HEK293 (cell line): Measurements from ENCODE around the gene COA1.

Experiments used
- FEZF1 ChIP-seq: fragments of 450-650 bp; formaldehyde crosslinking; IDR thresholded peaks from 2 replicates; pipeline ENCODE4 v1.5.1; 2016; ENCODE audit warnings: missing biosample characterization, missing genetic modification characterization
- YY1 ChIP-seq: fragments of 450-650 bp; formaldehyde crosslinking; IDR thresholded peaks from 2 replicates; pipeline ENCODE4 v1.5.1; 2018; ENCODE audit warnings: missing biosample characterization, missing genetic modification characterization
- ZFP41 ChIP-seq: fragments of 450-650 bp; formaldehyde crosslinking; IDR thresholded peaks from 2 replicates; pipeline ENCODE4 v1.5.1; 2016; ENCODE audit warnings: missing biosample characterization, missing genetic modification characterization, borderline replicate concordance
- ZFP69B ChIP-seq: fragments of 450-650 bp; formaldehyde crosslinking; IDR thresholded peaks from 2 replicates; pipeline ENCODE4 v1.5.1; 2016; ENCODE audit warnings: missing biosample characterization, missing genetic modification characterization
- ZNF114 ChIP-seq: fragments of 450-650 bp; formaldehyde crosslinking; IDR thresholded peaks from 2 replicates; pipeline ENCODE4 v1.5.0; 2017; ENCODE audit warnings: missing biosample characterization, missing genetic modification characterization
- ZNF510 ChIP-seq: fragments of 450-650 bp; formaldehyde crosslinking; IDR thresholded peaks from 2 replicates; pipeline ENCODE4 v1.5.1; 2018; ENCODE audit warnings: mild to moderate bottlenecking, missing genetic modification characterization, missing biosample characterization; ENCODE audit not compliant: insufficient replicate concordance
- ZNF624 ChIP-seq: fragments of 450-650 bp; formaldehyde crosslinking; IDR thresholded peaks from 2 replicates; pipeline ENCODE4 v1.5.1; 2017; ENCODE audit warnings: missing biosample characterization, missing genetic modification characterization
- ZNF707 ChIP-seq: fragments of 450-650 bp; formaldehyde crosslinking; IDR thresholded peaks from 2 replicates; pipeline ENCODE4 v1.5.1; 2016; ENCODE audit warnings: missing biosample characterization, missing genetic modification characterization
- ZNF785 ChIP-seq: fragments of 450-650 bp; formaldehyde crosslinking; IDR thresholded peaks from 2 replicates; pipeline ENCODE4 v1.5.1; 2016; ENCODE audit warnings: missing biosample characterization, missing genetic modification characterization
- TF ChIP-seq, protein P1 (sequence below): fragments of 450-650 bp; formaldehyde crosslinking; IDR thresholded peaks from 2 replicates; pipeline ENCODE4 v1.5.1; 2016; ENCODE audit warnings: missing biosample characterization, missing genetic modification characterization, low read depth
- TF ChIP-seq, protein P2 (sequence below): fragments of 450-650 bp; formaldehyde crosslinking; IDR thresholded peaks from 2 replicates; pipeline ENCODE4 v1.5.1; 2016; ENCODE audit warnings: missing biosample characterization, missing genetic modification characterization
- TF ChIP-seq, protein P3 (sequence below): fragments of 450-650 bp; formaldehyde crosslinking; IDR thresholded peaks from 2 replicates; pipeline ENCODE4 v1.5.1; 2016; ENCODE audit warnings: missing biosample characterization, missing genetic modification characterization
- TF ChIP-seq, protein P4 (sequence below): fragments of 450-650 bp; formaldehyde crosslinking; IDR thresholded peaks from 2 replicates; pipeline ENCODE4 v1.5.1; 2016; ENCODE audit warnings: missing biosample characterization, missing genetic modification characterization

DNA sequence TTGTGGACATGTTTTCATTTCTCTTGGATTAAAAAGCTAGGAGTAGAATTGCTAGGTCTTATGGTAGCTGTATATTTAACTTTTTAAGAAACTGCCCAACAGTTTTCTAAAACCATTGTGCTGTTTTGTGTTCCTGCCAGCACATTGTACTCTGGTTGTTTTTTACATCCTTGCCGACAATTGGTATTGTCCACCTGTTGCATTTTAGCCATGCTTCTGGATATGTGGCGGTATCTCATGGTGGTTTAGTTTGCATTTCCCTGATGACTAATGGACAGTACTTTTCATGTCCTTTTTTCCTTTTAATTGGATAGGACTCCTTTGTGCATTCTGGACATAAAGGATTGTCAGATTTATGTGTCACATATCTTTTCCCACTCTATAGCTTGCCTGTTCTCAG lies 100.9 kb downstream of the COA1 start:
- TF ChIP-seq ZNF707 (tag by site-specific recombination) (no peak), ZNF624 (tag by site-specific recombination) (no peak), ZFP69B (no peak), ZNF785 (tag by site-specific recombination) (no peak), FEZF1 (tag by site-specific recombination) (no peak), ZNF114 (no peak), ZFP41 (tag by site-specific recombination) (no peak), ZNF510 (no peak), YY1 (tag by site-specific recombination) (no peak)
- TF ChIP-seq, protein P1, sequence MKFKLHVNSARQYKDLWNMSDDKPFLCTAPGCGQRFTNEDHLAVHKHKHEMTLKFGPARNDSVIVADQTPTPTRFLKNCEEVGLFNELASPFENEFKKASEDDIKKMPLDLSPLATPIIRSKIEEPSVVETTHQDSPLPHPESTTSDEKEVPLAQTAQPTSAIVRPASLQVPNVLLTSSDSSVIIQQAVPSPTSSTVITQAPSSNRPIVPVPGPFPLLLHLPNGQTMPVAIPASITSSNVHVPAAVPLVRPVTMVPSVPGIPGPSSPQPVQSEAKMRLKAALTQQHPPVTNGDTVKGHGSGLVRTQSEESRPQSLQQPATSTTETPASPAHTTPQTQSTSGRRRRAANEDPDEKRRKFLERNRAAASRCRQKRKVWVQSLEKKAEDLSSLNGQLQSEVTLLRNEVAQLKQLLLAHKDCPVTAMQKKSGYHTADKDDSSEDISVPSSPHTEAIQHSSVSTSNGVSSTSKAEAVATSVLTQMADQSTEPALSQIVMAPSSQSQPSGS: no peak
- TF ChIP-seq, protein P2, sequence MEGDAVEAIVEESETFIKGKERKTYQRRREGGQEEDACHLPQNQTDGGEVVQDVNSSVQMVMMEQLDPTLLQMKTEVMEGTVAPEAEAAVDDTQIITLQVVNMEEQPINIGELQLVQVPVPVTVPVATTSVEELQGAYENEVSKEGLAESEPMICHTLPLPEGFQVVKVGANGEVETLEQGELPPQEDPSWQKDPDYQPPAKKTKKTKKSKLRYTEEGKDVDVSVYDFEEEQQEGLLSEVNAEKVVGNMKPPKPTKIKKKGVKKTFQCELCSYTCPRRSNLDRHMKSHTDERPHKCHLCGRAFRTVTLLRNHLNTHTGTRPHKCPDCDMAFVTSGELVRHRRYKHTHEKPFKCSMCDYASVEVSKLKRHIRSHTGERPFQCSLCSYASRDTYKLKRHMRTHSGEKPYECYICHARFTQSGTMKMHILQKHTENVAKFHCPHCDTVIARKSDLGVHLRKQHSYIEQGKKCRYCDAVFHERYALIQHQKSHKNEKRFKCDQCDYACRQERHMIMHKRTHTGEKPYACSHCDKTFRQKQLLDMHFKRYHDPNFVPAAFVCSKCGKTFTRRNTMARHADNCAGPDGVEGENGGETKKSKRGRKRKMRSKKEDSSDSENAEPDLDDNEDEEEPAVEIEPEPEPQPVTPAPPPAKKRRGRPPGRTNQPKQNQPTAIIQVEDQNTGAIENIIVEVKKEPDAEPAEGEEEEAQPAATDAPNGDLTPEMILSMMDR (tag by site-specific recombination): no peak
- TF ChIP-seq, protein P3, sequence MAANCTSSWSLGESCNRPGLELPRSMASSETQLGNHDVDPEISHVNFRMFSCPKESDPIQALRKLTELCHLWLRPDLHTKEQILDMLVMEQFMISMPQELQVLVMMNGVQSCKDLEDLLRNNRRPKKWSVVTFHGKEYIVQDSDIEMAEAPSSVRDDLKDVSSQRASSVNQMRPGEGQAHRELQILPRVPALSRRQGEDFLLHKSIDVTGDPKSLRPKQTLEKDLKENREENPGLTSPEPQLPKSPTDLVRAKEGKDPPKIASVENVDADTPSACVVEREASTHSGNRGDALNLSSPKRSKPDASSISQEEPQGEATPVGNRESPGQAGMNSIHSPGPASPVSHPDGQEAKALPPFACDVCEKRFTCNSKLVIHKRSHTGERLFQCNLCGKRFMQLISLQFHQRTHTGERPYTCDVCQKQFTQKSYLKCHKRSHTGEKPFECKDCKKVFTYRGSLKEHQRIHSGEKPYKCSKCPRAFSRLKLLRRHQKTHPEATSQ: no peak
- TF ChIP-seq, protein P4, sequence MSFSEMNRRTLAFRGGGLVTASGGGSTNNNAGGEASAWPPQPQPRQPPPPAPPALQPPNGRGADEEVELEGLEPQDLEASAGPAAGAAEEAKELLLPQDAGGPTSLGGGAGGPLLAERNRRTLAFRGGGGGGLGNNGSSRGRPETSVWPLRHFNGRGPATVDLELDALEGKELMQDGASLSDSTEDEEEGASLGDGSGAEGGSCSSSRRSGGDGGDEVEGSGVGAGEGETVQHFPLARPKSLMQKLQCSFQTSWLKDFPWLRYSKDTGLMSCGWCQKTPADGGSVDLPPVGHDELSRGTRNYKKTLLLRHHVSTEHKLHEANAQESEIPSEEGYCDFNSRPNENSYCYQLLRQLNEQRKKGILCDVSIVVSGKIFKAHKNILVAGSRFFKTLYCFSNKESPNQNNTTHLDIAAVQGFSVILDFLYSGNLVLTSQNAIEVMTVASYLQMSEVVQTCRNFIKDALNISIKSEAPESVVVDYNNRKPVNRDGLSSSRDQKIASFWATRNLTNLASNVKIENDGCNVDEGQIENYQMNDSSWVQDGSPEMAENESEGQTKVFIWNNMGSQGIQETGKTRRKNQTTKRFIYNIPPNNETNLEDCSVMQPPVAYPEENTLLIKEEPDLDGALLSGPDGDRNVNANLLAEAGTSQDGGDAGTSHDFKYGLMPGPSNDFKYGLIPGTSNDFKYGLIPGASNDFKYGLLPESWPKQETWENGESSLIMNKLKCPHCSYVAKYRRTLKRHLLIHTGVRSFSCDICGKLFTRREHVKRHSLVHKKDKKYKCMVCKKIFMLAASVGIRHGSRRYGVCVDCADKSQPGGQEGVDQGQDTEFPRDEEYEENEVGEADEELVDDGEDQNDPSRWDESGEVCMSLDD (tag by site-specific recombination): no peak
